ENCODE results near the gene FAM20C. TPM values are rescaled to one million over a fixed set of nuclear protein-coding genes. Genes with fewer than 3 reads are reported as not detected.

Gene FAM20C
- total and polyA plus RNA-seq, 2 of the 8 experiments (the other 6 are each of a cell fraction or from before 2014, with no cell fraction given): 9.5 to 34.8 TPM

- ChIA-PET POLR2A (ENCODE audit: partially characterized antibody) (no interaction called here), CTCF (ENCODE audit: partially characterized antibody) (no interaction called here)
- Histone ChIP-seq H3K27me3 (replicated peaks in 1 of 4; ENCODE audit: control insufficient read depth in 3 of 4, extremely low read depth in 1 of 4, insufficient read depth in 3 of 4, low read length in 3 of 4) (no peaks in the 10 kb centered on the region), H3K4ac (replicated peaks; ENCODE audit: insufficient read length, low read depth, low read length) (no peak overlapping the region), H3K79me1 (ENCODE audit: low read depth, low read length) (no peaks in the 10 kb centered on the region), H2BK12ac (ENCODE audit: low read depth, low read length) (no peak overlapping the region), H3K9ac (replicated peaks in 1 of 4; ENCODE audit: extremely low read depth in 1 of 4, low read depth in 3 of 4, low read length in 3 of 4) (no peak overlapping the region), H3K23me2 (ENCODE audit: low read depth, low read length) (no peaks in the 10 kb centered on the region), H3K14ac (ENCODE audit: insufficient read length) (no peak overlapping the region), H3K79me2 (ENCODE audit: control insufficient read depth in 1 of 2, insufficient read depth in 2 of 2, low read length in 2 of 2) (no peaks in the 10 kb centered on the region), H4K91ac (replicated peaks; ENCODE audit: insufficient read length, low read length) (no peak overlapping the region), H3K4me2 (ENCODE audit: insufficient read depth in 1 of 2, low read depth in 2 of 2, low read length in 2 of 2) (no peak overlapping the region), H3K56ac (replicated peaks; ENCODE audit: insufficient read length, low read depth, low read length) (no peak overlapping the region), H2BK15ac (ENCODE audit: low read length) (no peak overlapping the region), H4K20me1 (replicated peaks in 1 of 2; ENCODE audit: control insufficient read depth in 1 of 2, insufficient read depth in 2 of 2, low read length in 2 of 2) (no peaks in the 10 kb centered on the region), H2BK20ac (ENCODE audit: low read length) (no peak overlapping the region), H3K36me3 (ENCODE audit: control insufficient read depth in 2 of 4, insufficient read depth in 4 of 4, low read length in 3 of 4) (no peaks in the 10 kb centered on the region), H2AFZ (ENCODE audit: low read length) (no peak overlapping the region), H4K8ac (ENCODE audit: extremely low read depth, insufficient read depth, low read length) (no peak overlapping the region), H3K4me1 (replicated peaks in 1 of 4; ENCODE audit: control insufficient read depth in 3 of 4, insufficient read depth in 4 of 4, low read length in 3 of 4) (no peaks in the 10 kb centered on the region), H3K27ac (ENCODE audit: low read depth, low read length) (no peak overlapping the region), H4K5ac (ENCODE audit: insufficient read length, low read depth, low read length) (no peak overlapping the region), H2BK120ac (replicated peaks; ENCODE audit: low read depth, low read length) (no peak overlapping the region), H3K4me3 (ENCODE audit: extremely low read depth in 1 of 4, insufficient read depth in 2 of 4, low read depth in 3 of 4, low read length in 4 of 4) (no peak overlapping the region), H3K23ac (ENCODE audit: insufficient read length) (no peak overlapping the region), H2BK5ac (ENCODE audit: low read depth, low read length) (no peak overlapping the region), H3K18ac (ENCODE audit: extremely low read depth, low read length) (no peak overlapping the region), H3K9me3 (ENCODE audit: insufficient read depth in 2 of 2, low read depth in 1 of 2, low read length in 1 of 2) (peaks cover 44 to 79% of the 10 kb centered on the region in 2 experiments), H2AK5ac (ENCODE audit: low read depth, low read length) (no peak overlapping the region)
- FAIRE-seq (no peak), DNase-seq (ENCODE audit: low read depth in 1 of 2, low spot score in 2 of 2) (no peak)
- TF ChIP-seq HDAC2 (IDR thresholded peaks at IDR 0.05; ENCODE audit: borderline replicate concordance in 1 of 2, low read depth in 2 of 2, low read length in 2 of 2) (no peak), SRF (IDR thresholded peaks at IDR 0.05; ENCODE audit: low read depth, low read length) (no peak), HDAC6 (IDR thresholded peaks at IDR 0.05; ENCODE audit: low read depth, low read length) (no peak), CTBP2 (IDR thresholded peaks at IDR 0.05; ENCODE audit: borderline replicate concordance, insufficient read depth, insufficient read length, low read length) (no peak), EZH2 (IDR thresholded peaks at IDR 0.05; ENCODE audit: low read depth, low read length, severe bottlenecking) (no peak), MAFK (IDR thresholded peaks at IDR 0.05; ENCODE audit: low read depth, low read length) (no peak), NRF1 (IDR thresholded peaks at IDR 0.05; ENCODE audit: low read depth, low read length) (no peak), EP300 (IDR thresholded peaks at IDR 0.05; ENCODE audit: borderline replicate concordance in 1 of 2, low read depth in 2 of 2, low read length in 2 of 2) (no peak), BRCA1 (IDR thresholded peaks at IDR 0.05; ENCODE audit: low read depth, low read length) (no peak), USF2 (IDR thresholded peaks at IDR 0.05; ENCODE audit: low read length) (no peak)
- WGBS, 2 experiments (ENCODE audit: extremely low coverage in 1 of 2, insufficient coverage in 1 of 2, insufficient read length in 1 of 2, insufficient replicate concordance in 2 of 2, low coverage in 1 of 2, low lambda C conversion rate in 2 of 2, missing lambda C conversion rate in 1 of 2): 84% methylated on average over 8 of the region's 11 CpGs; no CpG with 5 or more reads in 1 of the 2 experiments
Measured at GRCh38 chr7:269721-270120, 77.3 kb downstream of the FAM20C start.
